ENCODE results near the gene TSGA10. TPM values are rescaled to one million over a fixed set of nuclear protein-coding genes. Genes with fewer than 3 reads are reported as not detected.
A peak's percentile ranks its signal among the peaks of the same experiment; 100 is the strongest.
"Not testable (repeated sequence)": the region's sequence is repeated elsewhere in the genome, so short reads cannot be mapped to it uniquely, and the experiment has no call there.

TSGA10 gene
- total RNA-seq, 1 experiment from 2014 or later: 9.9 TPM

GRCh38 chr2:99140056-99140859 lies 14.5 kb downstream of the TSGA10 start:
- no peaks in the 10 kb centered on the region for H3K9me3 ChIP-seq
- no peaks in the 10 kb centered on the region for H3K9me3 Mint-ChIP-seq (ENCODE audit: unreplicated experiment)
- TSS peak; percentile 39 for BruUV-seq (replicated peaks)
- ChIA-PET POLR2A (interaction anchor here (0.6 to 2.5 kb wide), 8 partner anchors 15 to 715 kb away, joined by 3 to 52 read pairs (median 3); partner anchors contain the start of genes EIF5B, LIPT1, MITD1 and MRPL30), CTCF (interaction anchor here (0.8 to 2.3 kb wide), 5 partner anchors 15 to 198 kb away, joined by 3 to 13 read pairs (median 3); partner anchors contain the start of genes LIPT1, MITD1 and TSGA10)
- no peaks in the 10 kb centered on the region for H3K27me3 Mint-ChIP-seq (ENCODE audit: insufficient read depth, unreplicated experiment)
- H3K36me3 Mint-ChIP-seq (ENCODE audit: insufficient read depth, unreplicated experiment): peaks cover 14% of the 10 kb centered on the region
- no peak for TF ChIP-seq CTCF (IDR thresholded peaks at IDR 0.05; ENCODE audit: insufficient read depth in 1 of 2, low read depth in 1 of 2, low read length in 1 of 2, severe bottlenecking in 1 of 2, unreplicated experiment in 1 of 2)
- H3K4me1 Mint-ChIP-seq (ENCODE audit: low read depth, unreplicated experiment): peaks cover 20% of the 10 kb centered on the region
- peaks cover 2% of the 10 kb centered on the region; the same call in 1 of the 2 replicates for H3K36me3 ChIP-seq (ENCODE audit: control insufficient read depth, insufficient read depth, low read length)
- DNase-seq: no peak
- peak overlapping the region; percentile 98 for H3K4me3 Mint-ChIP-seq (ENCODE audit: unreplicated experiment)
- intact Hi-C loops (cut with micrococcal nuclease; ENCODE audit: unreplicated experiment): loop anchor here (2.0 to 5.0 kb wide), 3 partner anchors 39 to 347 kb away; partner anchors contain the start of genes EIF5B and TXNDC9
- H3K4me3 ChIP-seq (ENCODE audit: low read depth, low read length): peak overlapping the region; percentile 75
- H3K27me3 ChIP-seq (replicated peaks; ENCODE audit: control insufficient read depth, insufficient read depth, low read length): no peaks in the 10 kb centered on the region
- H3K4me1 ChIP-seq: peaks cover 12% of the 10 kb centered on the region
- H3K27ac Mint-ChIP-seq (ENCODE audit: unreplicated experiment): peak overlapping the region; percentile 94

- Histone ChIP-seq H3K36me3 (ENCODE audit: control insufficient read depth, insufficient read depth, low read length) (no peaks in the 10 kb centered on the region), H3K27me3 (replicated peaks; ENCODE audit: control insufficient read depth, insufficient read depth, low read length) (no peaks in the 10 kb centered on the region), H3K4me1 (peaks cover 12% of the 10 kb centered on the region), H3K9me3 (no peaks in the 10 kb centered on the region), H3K4me3 (ENCODE audit: low read depth, low read length) (no peak overlapping the region)
- intact Hi-C loops (cut with micrococcal nuclease; ENCODE audit: unreplicated experiment): no loop called here
- H3K27ac Mint-ChIP-seq (ENCODE audit: unreplicated experiment): no peak overlapping the region
- H3K36me3 Mint-ChIP-seq (ENCODE audit: insufficient read depth, unreplicated experiment): peaks cover 20% of the 10 kb centered on the region
- H3K9me3 Mint-ChIP-seq (ENCODE audit: unreplicated experiment): peaks cover 7% of the 10 kb centered on the region
- no peak for DNase-seq
- H3K27me3 Mint-ChIP-seq (ENCODE audit: insufficient read depth, unreplicated experiment): no peaks in the 10 kb centered on the region
- no TSS peak for BruUV-seq (replicated peaks)
- H3K4me1 Mint-ChIP-seq (ENCODE audit: low read depth, unreplicated experiment): peaks cover 20% of the 10 kb centered on the region
- ChIA-PET POLR2A (no interaction called here), CTCF (no interaction called here)
- no peak for TF ChIP-seq CTCF (IDR thresholded peaks at IDR 0.05; ENCODE audit: insufficient read depth in 1 of 2, low read depth in 1 of 2, low read length in 1 of 2, severe bottlenecking in 1 of 2, unreplicated experiment in 1 of 2)
- H3K4me3 Mint-ChIP-seq (ENCODE audit: unreplicated experiment): peak overlapping the region; percentile 51
Measured at GRCh38 chr2:99139003-99139402, 15.7 kb downstream of the TSGA10 start.

- H3K4me3 Mint-ChIP-seq (ENCODE audit: unreplicated experiment); CTCF ChIA-PET; H3K27me3 Mint-ChIP-seq (ENCODE audit: insufficient read depth, unreplicated experiment); BruUV-seq (replicated peaks); intact Hi-C loops (cut with micrococcal nuclease; ENCODE audit: unreplicated experiment); H3K9me3 ChIP-seq; H3K4me1 ChIP-seq; H3K36me3 ChIP-seq (ENCODE audit: control insufficient read depth, insufficient read depth, low read length); POLR2A ChIA-PET; H3K36me3 Mint-ChIP-seq (ENCODE audit: insufficient read depth, unreplicated experiment); H3K27ac Mint-ChIP-seq (ENCODE audit: unreplicated experiment); H3K4me3 ChIP-seq (ENCODE audit: low read depth, low read length); H3K27me3 ChIP-seq (replicated peaks; ENCODE audit: control insufficient read depth, insufficient read depth, low read length); DNase-seq: not testable (repeated sequence)
- peaks cover 41% of the 10 kb centered on the region for H3K9me3 Mint-ChIP-seq (ENCODE audit: unreplicated experiment)
- peaks cover 20% of the 10 kb centered on the region for H3K4me1 Mint-ChIP-seq (ENCODE audit: low read depth, unreplicated experiment)
Measured at GRCh38 chr2:99135044-99135556, 19.6 kb downstream of the TSGA10 start.

Measured in Caco-2 (cell line).